GDM1 (cell line): Measurements from ENCODE around the gene BLID.

Experiments used
- DNase-seq: peaks from one replicate; lab custom pipeline; 2025; lab: John Stamatoyannopoulos, UW

Gene BLID

GRCh38 chr11:122115524-122116379 lies at the start of gene BLID:
Gene BLID (minus strand): TSS chr11:122116215. CDS start chr11:122115922, 293 bp downstream.
- no peak for DNase-seq

GRCh38 chr11:122163053-122163819 lies 47.2 kb upstream of the BLID start:
- DNase-seq: no peak

- no peak for DNase-seq
These were observed 46.1 kb upstream of the BLID start for GRCh38 chr11:122162095-122162494.

GRCh38 chr11:122160841-122161590 lies 45.0 kb upstream of the BLID start:
- DNase-seq: no peak

- no peak for DNase-seq
These were observed 43.8 kb upstream of the BLID start for GRCh38 chr11:122159861-122160260.

GRCh38 chr11:122159173-122159721 lies 43.2 kb upstream of the BLID start:
- DNase-seq: no peak

GRCh38 chr11:122158171-122158570 lies 42.2 kb upstream of the BLID start:
- no peak for DNase-seq

- DNase-seq: no peak
These were observed 41.7 kb upstream of the BLID start for GRCh38 chr11:122157653-122158161.

GRCh38 chr11:122156940-122157382 lies 40.9 kb upstream of the BLID start:
- no peak for DNase-seq

- no peak for DNase-seq
These were observed 39.9 kb upstream of the BLID start for GRCh38 chr11:122155765-122156527.

GRCh38 chr11:122154994-122155393 lies 39.0 kb upstream of the BLID start:
- no peak for DNase-seq

GRCh38 chr11:122154227-122154626 lies 38.2 kb upstream of the BLID start:
- DNase-seq: no peak

- no peak for DNase-seq
These were observed 37.7 kb upstream of the BLID start for GRCh38 chr11:122153746-122154145.

- no peak for DNase-seq
These were observed 34.5 kb upstream of the BLID start for GRCh38 chr11:122150216-122151124.

- DNase-seq: no peak
These were observed 33.2 kb upstream of the BLID start for GRCh38 chr11:122149202-122149601.

GRCh38 chr11:122146475-122146874 lies 30.5 kb upstream of the BLID start:
- no peak for DNase-seq

- DNase-seq: no peak
These were observed 29.8 kb upstream of the BLID start for GRCh38 chr11:122145715-122146274.

GRCh38 chr11:122144752-122145151 lies 28.7 kb upstream of the BLID start:
- DNase-seq: no peak

GRCh38 chr11:122141725-122142124 lies 25.7 kb upstream of the BLID start:
- no peak for DNase-seq

- DNase-seq: no peak
These were observed 24.5 kb upstream of the BLID start for GRCh38 chr11:122140500-122140899.
